ENCODE measurements around the gene ZFY. TPM values are rescaled to one million over a fixed set of nuclear protein-coding genes. Genes with fewer than 3 reads are reported as not detected.

The ZFY gene
- total and polyA plus RNA-seq, 2 experiments from 2014 or later: not detected

DNA sequence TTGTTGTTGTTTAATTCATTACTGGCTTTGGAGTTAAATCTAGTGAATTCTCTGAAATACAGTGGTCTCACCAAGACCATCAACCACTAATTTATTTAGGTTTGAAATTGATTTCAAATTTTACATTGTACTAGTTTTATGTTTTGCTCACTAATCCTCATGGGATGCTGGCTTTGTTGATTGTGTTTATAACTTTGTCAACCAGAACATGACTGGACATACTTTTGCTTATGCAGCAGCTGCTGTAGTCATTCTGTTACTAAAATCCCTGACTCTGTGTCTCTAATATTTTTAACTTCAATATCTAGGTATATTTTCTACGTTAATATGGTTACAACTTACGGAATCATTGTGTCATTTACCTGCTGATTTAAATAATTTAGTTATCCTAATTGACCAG lies 26.9 kb downstream of the ZFY start:
- no peaks in the 10 kb centered on the region for H3K36me3 ChIP-seq (replicated peaks; ENCODE audit: insufficient read depth, low read depth)
- H3K4me3 ChIP-seq: no peak overlapping the region
- H3K27me3 ChIP-seq: no peaks in the 10 kb centered on the region
- WGBS (ENCODE audit: low lambda C conversion rate, missing lambda C conversion rate): no CpG with 5 or more reads among the region's 2 CpGs
- no peak for DNase-seq (ENCODE audit: low spot score)
- H3K9me2 ChIP-seq (replicated peaks; ENCODE audit: insufficient read depth): no peaks in the 10 kb centered on the region
- TF ChIP-seq, protein P1, sequence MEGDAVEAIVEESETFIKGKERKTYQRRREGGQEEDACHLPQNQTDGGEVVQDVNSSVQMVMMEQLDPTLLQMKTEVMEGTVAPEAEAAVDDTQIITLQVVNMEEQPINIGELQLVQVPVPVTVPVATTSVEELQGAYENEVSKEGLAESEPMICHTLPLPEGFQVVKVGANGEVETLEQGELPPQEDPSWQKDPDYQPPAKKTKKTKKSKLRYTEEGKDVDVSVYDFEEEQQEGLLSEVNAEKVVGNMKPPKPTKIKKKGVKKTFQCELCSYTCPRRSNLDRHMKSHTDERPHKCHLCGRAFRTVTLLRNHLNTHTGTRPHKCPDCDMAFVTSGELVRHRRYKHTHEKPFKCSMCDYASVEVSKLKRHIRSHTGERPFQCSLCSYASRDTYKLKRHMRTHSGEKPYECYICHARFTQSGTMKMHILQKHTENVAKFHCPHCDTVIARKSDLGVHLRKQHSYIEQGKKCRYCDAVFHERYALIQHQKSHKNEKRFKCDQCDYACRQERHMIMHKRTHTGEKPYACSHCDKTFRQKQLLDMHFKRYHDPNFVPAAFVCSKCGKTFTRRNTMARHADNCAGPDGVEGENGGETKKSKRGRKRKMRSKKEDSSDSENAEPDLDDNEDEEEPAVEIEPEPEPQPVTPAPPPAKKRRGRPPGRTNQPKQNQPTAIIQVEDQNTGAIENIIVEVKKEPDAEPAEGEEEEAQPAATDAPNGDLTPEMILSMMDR (IDR thresholded peaks at IDR 0.05; ENCODE audit: poor library complexity): no peak
- no peak for TF ChIP-seq EZH2 (IDR thresholded peaks at IDR 0.05; ENCODE audit: borderline replicate concordance)
- TF ChIP-seq EZH2phosphoT487 (IDR thresholded peaks at IDR 0.05; ENCODE audit: low read depth, severe bottlenecking, unreplicated experiment): no peak
- no peaks in the 10 kb centered on the region for H3K79me2 ChIP-seq
- no peak overlapping the region for H3K27ac ChIP-seq
- no peaks in the 10 kb centered on the region for H4K20me1 ChIP-seq (ENCODE audit: insufficient read depth, poor library complexity, severe bottlenecking)
- no peaks in the 10 kb centered on the region for H3K4me1 ChIP-seq (ENCODE audit: insufficient read depth)
- no peak overlapping the region for H3K4me2 ChIP-seq
- H2AFZ ChIP-seq: no peak overlapping the region
- no peaks in the 10 kb centered on the region for H3K9me3 ChIP-seq (ENCODE audit: low read depth)

DNA sequence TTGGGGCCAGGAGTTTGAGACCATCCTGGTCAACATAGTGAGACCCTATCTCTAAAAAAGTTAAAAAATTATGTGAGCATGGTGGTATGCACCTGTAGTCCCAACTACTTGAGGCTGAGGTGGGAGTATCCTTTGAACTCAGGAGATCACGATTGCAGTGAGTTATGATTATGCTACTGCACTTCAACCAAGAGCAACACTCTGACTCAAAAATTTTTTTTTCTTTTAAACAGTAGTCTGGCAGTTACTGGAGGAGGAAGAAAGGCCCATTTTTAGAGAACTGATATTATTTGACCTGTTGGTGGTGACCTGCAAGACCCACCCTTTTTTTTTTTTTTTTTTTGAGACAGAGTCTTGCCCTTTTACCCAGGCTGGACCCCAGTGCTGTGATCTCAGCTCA lies 29.6 kb downstream of the ZFY start:
- WGBS (ENCODE audit: low lambda C conversion rate, missing lambda C conversion rate): no CpG with 5 or more reads among the region's 1 CpG
- Histone ChIP-seq H3K4me1 (ENCODE audit: insufficient read depth) (no peaks in the 10 kb centered on the region), H2AFZ (no peak overlapping the region), H3K36me3 (replicated peaks; ENCODE audit: insufficient read depth, low read depth) (no peaks in the 10 kb centered on the region), H3K9me3 (ENCODE audit: low read depth) (no peaks in the 10 kb centered on the region), H3K79me2 (no peaks in the 10 kb centered on the region), H3K27ac (no peak overlapping the region), H3K4me3 (no peak overlapping the region), H3K9me2 (replicated peaks; ENCODE audit: insufficient read depth) (no peaks in the 10 kb centered on the region), H4K20me1 (ENCODE audit: insufficient read depth, poor library complexity, severe bottlenecking) (no peaks in the 10 kb centered on the region), H3K4me2 (no peak overlapping the region), H3K27me3 (no peaks in the 10 kb centered on the region)
- TF ChIP-seq, protein P1 (IDR thresholded peaks at IDR 0.05; ENCODE audit: poor library complexity): no peak
- TF ChIP-seq EZH2 (IDR thresholded peaks at IDR 0.05; ENCODE audit: borderline replicate concordance): no peak
- TF ChIP-seq EZH2phosphoT487 (IDR thresholded peaks at IDR 0.05; ENCODE audit: low read depth, severe bottlenecking, unreplicated experiment): no peak
- no peak for DNase-seq (ENCODE audit: low spot score)

- H3K27ac ChIP-seq: no peak overlapping the region
- H3K36me3 ChIP-seq (replicated peaks; ENCODE audit: insufficient read depth, low read depth): no peaks in the 10 kb centered on the region
- no peaks in the 10 kb centered on the region for H3K79me2 ChIP-seq
- H3K9me2 ChIP-seq (replicated peaks; ENCODE audit: insufficient read depth): no peaks in the 10 kb centered on the region
- no peak overlapping the region for H3K4me3 ChIP-seq
- H3K27me3 ChIP-seq: no peaks in the 10 kb centered on the region
- no peak for DNase-seq (ENCODE audit: low spot score)
- no peaks in the 10 kb centered on the region for H3K9me3 ChIP-seq (ENCODE audit: low read depth)
- no peaks in the 10 kb centered on the region for H4K20me1 ChIP-seq (ENCODE audit: insufficient read depth, poor library complexity, severe bottlenecking)
- no peak overlapping the region for H3K4me2 ChIP-seq
- no peaks in the 10 kb centered on the region for H3K4me1 ChIP-seq (ENCODE audit: insufficient read depth)
- WGBS (ENCODE audit: low lambda C conversion rate, missing lambda C conversion rate): no CpG with 5 or more reads among the region's 1 CpG
- TF ChIP-seq EZH2phosphoT487 (IDR thresholded peaks at IDR 0.05; ENCODE audit: low read depth, severe bottlenecking, unreplicated experiment) (no peak), EZH2 (IDR thresholded peaks at IDR 0.05; ENCODE audit: borderline replicate concordance) (no peak)
- TF ChIP-seq, protein P1 (IDR thresholded peaks at IDR 0.05; ENCODE audit: poor library complexity): no peak
- no peak overlapping the region for H2AFZ ChIP-seq
These were observed 30.4 kb downstream of the ZFY start for GRCh38 chrY:2965629-2966028.

GRCh38 chrY:2969561-2969960 lies 34.4 kb downstream of the ZFY start:
- Histone ChIP-seq H3K4me2 (no peak overlapping the region), H2AFZ (no peak overlapping the region), H3K79me2 (no peaks in the 10 kb centered on the region), H3K27ac (no peak overlapping the region), H3K9me3 (ENCODE audit: low read depth) (no peaks in the 10 kb centered on the region), H3K9me2 (replicated peaks; ENCODE audit: insufficient read depth) (no peaks in the 10 kb centered on the region), H3K36me3 (replicated peaks; ENCODE audit: insufficient read depth, low read depth) (no peaks in the 10 kb centered on the region), H3K4me3 (no peak overlapping the region), H3K4me1 (ENCODE audit: insufficient read depth) (no peaks in the 10 kb centered on the region), H4K20me1 (ENCODE audit: insufficient read depth, poor library complexity, severe bottlenecking) (no peaks in the 10 kb centered on the region), H3K27me3 (no peaks in the 10 kb centered on the region)
- TF ChIP-seq EZH2phosphoT487 (IDR thresholded peaks at IDR 0.05; ENCODE audit: low read depth, severe bottlenecking, unreplicated experiment) (no peak), EZH2 (IDR thresholded peaks at IDR 0.05; ENCODE audit: borderline replicate concordance) (no peak)
- TF ChIP-seq, protein P1 (IDR thresholded peaks at IDR 0.05; ENCODE audit: poor library complexity): no peak
- no peak for DNase-seq (ENCODE audit: low spot score)
